Choroid plexus epithelial cell (primary cell): ENCODE data around the gene TOX4.

ENCODE experiments used
- DNase-seq: peaks from one replicate; pipeline ENCODE4 v3.0.0-alpha.2; 2010; ENCODE audit warnings: low read depth
- H3K4me3 ChIP-seq: 2 replicates; pipeline ENCODE4 v1.5.1; 2011; ENCODE audit warnings: low read depth, mild to moderate bottlenecking, control low read depth, low read length, moderate library complexity
- CTCF ChIP-seq: conservative IDR thresholded peaks from 2 replicates; pipeline ENCODE4 v1.5.1; 2011; ENCODE audit warnings: low read depth, mild to moderate bottlenecking, control low read depth, inconsistent platforms, low read length, moderate library complexity

TOX4 gene

GRCh38 chr14:21525962-21526671 lies 49.1 kb downstream of the TOX4 start, which contains the start of gene SALL2:
Gene SALL2, minus strand, starts transcription at chr14:21526346. Its CDS starts 219 bp downstream, at chr14:21526127.
- peak; percentile 79 for DNase-seq
- peak within 1 kb of the TSS; percentile 81 for H3K4me3 ChIP-seq
- no peak for TF ChIP-seq CTCF

GRCh38 chr14:21526672-21527317 lies 49.8 kb downstream of the TOX4 start:
- no peak for DNase-seq
- peak overlapping the region; percentile 81 for H3K4me3 ChIP-seq
- TF ChIP-seq CTCF, result no peak

- TF ChIP-seq CTCF, result no peak
- no peak for DNase-seq
- H3K4me3 ChIP-seq, result no peak overlapping the region
Observed at GRCh38 chr14:21527318-21527679, 50.3 kb downstream of the TOX4 start.

DNA sequence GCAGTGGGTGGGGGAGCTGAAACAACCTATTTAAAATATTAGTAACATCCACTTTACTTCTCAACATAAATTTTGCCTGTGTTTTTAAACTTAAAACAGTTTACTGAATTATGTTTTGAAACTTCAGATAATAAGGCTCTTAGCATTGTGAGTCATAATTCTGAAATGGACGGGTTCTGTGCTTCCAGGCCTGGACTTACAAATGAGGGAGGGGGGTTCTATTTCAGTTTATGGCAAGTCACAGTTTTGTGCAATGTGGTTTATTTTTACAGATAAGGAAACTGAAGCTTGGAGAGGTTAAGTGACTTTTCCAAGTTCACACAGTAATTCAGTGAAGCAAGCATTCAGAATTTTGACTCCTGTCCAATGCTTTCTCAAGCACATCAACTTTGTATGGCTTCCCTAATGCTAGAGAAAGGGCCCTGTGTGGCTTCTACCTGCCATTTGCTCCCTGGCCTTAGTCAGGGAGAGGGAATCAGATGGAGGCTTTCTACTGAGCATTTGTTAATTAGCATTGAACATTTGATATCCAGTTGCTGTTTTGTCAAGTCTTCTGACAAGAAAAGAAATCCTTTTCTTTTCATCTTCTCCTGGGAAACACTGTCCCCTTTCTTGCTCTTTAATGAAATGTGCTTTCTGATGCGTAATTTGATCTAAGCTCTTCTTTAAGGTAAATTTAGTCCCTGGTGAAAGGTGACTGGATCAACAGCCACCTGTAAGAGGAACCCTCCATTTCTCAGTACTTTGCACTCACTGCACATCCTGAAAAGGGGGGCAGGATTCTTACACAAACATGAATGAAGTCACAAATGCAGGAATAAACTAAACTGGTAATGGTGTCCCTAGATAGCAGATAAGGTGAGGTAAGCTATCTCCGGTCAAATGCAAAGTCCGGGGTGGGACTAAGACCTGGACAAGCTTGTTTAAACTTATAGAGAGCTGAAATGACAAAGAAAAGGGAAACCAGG lies 51.7 kb downstream of the TOX4 start:
- DNase-seq, result peak; percentile 73
- no peak for TF ChIP-seq CTCF
- H3K4me3 ChIP-seq, result no peak overlapping the region

DNA sequence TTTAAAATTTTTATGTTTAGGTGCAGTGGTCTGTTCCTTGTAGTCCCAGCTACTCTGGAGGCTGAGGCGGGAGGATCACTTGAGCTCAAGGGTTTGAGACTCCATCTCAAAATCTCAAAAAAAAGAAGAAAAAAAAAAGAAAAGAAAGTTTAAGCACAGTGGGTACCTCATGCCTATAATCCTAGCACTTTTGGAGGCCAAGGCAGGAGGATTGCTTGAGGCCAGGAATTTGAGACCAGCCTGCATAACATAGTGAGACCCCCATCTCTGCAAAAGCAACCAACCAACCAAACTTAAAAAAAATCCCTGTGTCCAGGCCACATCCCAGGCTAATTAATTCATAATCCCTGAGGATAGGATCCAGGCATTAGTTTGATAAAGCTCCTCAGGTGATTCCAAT lies 52.5 kb downstream of the TOX4 start:
- no peak for DNase-seq
- TF ChIP-seq CTCF, result no peak
- no peak overlapping the region for H3K4me3 ChIP-seq

- no peak for TF ChIP-seq CTCF
- no peak for DNase-seq
- no peak overlapping the region for H3K4me3 ChIP-seq
Observed at GRCh38 chr14:21533294-21533693, 56.3 kb downstream of the TOX4 start.
